GM12891 (cell line): ENCODE measurements around the gene TRIM37.

Experiments
- POLR2A ChIP-seq: IDR thresholded peaks from 2 replicates; pipeline ENCODE4 v1.6.1; 2011; ENCODE audit warnings: low read depth, low read length, control low read depth
- POLR2AphosphoS5 ChIP-seq: IDR thresholded peaks from 2 replicates; pipeline ENCODE4 v1.6.1; 2011; ENCODE audit warnings: low read depth, low read length, control low read depth
- POU2F2 ChIP-seq: IDR thresholded peaks from 2 replicates; pipeline ENCODE4 v1.6.1; 2011; ENCODE audit warnings: low read depth, mild to moderate bottlenecking, control low read depth, low read length, moderate library complexity
- SPI1 ChIP-seq: IDR thresholded peaks from 2 replicates; pipeline ENCODE4 v1.6.1; 2011; ENCODE audit warnings: low read depth, low read length, control low read depth

DNA sequence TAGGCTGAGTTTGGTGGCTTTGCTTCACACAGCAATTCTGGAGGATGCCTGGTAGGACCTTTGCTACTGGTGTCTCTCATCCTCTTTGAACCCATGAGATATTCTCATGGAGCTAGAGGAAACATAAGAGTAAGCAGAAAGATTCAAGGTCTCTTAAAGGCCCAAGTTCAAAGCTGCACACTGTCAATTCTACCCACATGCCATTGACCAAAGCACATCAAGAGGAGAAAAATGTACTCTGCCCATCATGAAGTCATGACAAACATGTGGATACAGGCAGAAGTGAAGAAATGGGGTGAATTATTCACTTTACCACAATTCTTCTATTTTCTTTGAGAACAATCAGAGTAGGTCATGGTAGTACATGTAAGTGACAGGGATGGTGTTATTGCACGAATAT, 35.2 kb upstream of the TRIM37 start:
- TF ChIP-seq POLR2A, result no peak
- no peak for TF ChIP-seq SPI1
- TF ChIP-seq POLR2AphosphoS5, result no peak
- no peak for TF ChIP-seq POU2F2
